OCI-LY7 (cell line): ENCODE results near the gene SYT14.

ENCODE experiments used
- EZH2phosphoT487 ChIP-seq: fragments of 200-600 bp; sonication (generic); IDR thresholded peaks from 2 replicates; pipeline ENCODE4 v1.6.1; 2018; ENCODE audit warnings: low read depth, borderline replicate concordance, mild to moderate bottlenecking, mixed run types, antibody characterized with exemption, low read length, moderate library complexity, mixed read lengths
- TF ChIP-seq, protein P1 (sequence below): fragments of 200-600 bp; sonication (generic); conservative IDR thresholded peaks from 2 replicates; pipeline ENCODE4 v1.5.1; 2014; ENCODE audit warnings: mild to moderate bottlenecking, antibody characterized with exemption, low read length, moderate library complexity, mixed read lengths

DNA sequence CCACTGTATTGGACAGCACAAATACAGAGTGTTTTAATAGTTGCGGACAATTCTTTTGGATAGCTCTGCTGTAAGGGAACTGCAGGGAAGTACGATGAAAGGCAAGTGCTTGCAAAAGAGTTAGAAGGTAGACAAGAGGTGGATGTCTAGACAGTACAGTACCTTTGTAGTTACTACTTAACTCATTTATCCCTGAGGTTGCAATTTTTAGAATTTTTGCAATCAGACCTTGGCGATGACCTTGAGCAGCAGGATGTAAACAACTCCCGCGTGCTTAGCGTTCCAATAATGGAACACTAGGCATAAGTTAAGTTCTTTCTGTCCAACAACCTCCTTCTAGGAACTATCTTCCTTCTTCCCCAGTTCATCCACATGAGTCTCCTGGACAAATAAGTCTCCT, 1.9 kb upstream of the SYT14 start:
- TF ChIP-seq, protein P1, sequence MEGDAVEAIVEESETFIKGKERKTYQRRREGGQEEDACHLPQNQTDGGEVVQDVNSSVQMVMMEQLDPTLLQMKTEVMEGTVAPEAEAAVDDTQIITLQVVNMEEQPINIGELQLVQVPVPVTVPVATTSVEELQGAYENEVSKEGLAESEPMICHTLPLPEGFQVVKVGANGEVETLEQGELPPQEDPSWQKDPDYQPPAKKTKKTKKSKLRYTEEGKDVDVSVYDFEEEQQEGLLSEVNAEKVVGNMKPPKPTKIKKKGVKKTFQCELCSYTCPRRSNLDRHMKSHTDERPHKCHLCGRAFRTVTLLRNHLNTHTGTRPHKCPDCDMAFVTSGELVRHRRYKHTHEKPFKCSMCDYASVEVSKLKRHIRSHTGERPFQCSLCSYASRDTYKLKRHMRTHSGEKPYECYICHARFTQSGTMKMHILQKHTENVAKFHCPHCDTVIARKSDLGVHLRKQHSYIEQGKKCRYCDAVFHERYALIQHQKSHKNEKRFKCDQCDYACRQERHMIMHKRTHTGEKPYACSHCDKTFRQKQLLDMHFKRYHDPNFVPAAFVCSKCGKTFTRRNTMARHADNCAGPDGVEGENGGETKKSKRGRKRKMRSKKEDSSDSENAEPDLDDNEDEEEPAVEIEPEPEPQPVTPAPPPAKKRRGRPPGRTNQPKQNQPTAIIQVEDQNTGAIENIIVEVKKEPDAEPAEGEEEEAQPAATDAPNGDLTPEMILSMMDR, result no peak
- no peak for TF ChIP-seq EZH2phosphoT487
